Activated gamma-delta T cell treated with anti-CD3 and anti-CD28 coated beads, Interleukin-2, amount 50 U/mL, for 16 hours (primary cell): ENCODE results near the gene C3orf18.
A peak's percentile ranks its signal among the peaks of the same experiment; 100 is the strongest.
"Not testable (repeated sequence)": the region's sequence is repeated elsewhere in the genome, so short reads cannot be mapped to it uniquely, and the experiment has no call there.

Experiments used
- DNase-seq: peaks from one replicate; pipeline ENCODE4 v3.0.0-alpha.2; 2020; ENCODE audit warnings: low read depth

C3orf18 gene

DNA sequence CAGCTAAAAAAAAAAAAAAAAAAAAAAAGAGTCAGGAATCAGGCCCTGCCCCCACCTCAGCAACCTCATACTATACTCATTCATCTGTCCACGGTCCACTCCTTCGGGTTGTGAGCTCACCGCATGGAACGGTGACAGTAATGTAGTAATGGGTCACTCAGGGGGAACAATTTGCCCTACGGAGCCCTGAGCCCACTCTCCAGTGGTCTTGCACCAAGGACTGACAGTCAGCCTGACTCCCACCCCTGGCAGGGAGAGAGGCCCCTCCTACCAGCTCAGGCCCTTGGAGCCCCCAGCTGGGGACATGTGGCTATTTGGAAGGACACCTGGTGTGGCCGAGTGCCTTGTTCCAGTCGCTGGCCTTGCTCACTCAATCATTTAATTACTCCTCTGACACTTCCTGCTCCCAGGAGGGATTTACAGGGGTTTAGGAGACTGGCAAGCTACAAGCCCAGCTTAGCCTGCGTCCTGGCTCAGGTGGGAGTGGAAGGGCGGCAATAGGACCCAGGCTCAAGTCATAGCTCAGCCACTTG lies 44.2 kb downstream of the C3orf18 start:
- DNase-seq, result no peak

DNA sequence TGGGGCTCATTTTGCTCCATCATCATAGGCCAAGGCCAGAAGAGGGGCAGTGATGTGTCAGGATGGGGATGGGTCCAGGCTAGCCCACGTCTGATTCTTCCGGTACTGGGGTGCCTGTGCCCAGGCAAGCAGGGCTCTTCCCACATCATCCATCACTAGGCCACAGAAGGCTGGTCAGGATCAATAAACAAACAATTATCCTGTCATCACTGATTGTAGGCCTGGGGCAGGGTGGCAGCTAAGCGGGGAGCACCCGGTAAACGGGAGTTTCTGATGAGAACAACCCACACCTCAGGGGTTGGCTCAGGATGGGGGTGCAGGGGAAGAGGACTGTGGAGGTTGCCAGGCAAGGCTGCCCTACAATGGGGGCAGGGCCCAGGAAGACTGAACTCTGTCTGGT lies 46.0 kb downstream of the C3orf18 start:
- no peak for DNase-seq

DNA sequence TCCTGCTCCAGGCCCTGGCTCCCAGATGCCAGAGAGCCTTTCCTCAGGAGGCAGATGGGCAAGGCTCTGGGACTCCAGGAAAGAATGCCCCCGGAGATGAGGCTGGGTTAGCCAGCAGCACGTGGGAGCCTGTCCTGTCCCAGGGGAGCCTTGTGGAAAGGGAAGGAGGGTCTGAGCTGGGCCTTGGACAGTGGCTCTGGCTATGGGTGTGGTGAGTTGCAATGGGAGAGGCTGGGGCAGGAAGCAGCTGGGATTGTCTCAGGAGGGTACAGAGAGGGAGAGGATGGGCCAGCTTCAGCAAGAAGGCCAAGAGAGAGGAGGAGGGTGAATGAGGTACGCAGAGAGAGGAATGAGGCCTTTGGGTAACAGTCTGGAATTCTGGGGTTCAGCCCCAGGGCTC lies 46.7 kb downstream of the C3orf18 start:
- DNase-seq, result no peak

DNA sequence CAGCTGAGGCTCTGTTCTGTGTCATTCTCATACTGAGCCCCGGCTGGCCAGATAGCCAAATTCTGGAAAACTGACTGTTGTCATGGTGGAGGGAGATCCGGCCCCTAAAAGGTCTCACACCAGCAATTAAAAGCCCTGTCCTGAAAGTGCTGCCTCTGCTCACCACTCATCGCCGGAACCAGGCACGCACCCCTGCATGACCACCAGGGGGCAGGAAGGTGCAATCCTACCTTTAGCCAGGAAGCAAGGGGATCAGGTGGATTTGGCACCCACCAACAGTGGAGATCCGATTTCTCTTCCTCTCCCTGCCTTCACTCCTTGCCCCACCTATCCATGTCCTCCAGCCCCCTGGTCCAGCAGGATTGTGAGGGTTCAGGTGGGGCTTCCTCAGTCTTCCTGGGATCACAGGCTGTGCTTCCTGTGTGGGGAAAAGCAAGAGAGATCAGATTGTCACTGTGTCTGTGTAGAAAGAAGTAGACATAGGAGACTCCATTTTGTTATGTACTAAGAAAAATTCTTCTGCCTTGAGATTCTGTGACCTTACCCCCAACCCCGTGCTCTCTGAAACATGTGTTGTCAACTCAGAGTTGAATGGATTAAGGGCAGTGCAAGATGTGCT lies 48.0 kb downstream of the C3orf18 start:
- DNase-seq, result peak; percentile 57

DNA sequence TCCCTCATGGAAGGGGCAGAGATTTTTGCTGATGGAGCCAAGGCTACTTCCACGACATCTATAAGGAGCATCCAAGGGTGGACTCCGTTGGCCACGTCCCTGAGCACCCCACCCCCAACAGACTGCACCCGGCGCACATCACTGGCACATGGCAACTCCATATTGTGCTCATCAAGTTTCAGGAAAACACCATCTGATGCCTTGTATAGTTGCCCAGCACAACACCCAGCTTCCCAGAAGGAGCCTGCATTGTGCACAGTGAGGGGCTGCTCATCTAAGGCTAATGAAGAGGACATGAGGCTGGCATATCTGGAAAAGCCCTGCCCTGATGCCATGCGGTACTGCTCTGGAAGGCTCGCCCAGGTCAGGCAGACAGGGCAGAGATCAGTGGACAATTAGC lies 49.1 kb downstream of the C3orf18 start:
- DNase-seq, result no peak

DNA sequence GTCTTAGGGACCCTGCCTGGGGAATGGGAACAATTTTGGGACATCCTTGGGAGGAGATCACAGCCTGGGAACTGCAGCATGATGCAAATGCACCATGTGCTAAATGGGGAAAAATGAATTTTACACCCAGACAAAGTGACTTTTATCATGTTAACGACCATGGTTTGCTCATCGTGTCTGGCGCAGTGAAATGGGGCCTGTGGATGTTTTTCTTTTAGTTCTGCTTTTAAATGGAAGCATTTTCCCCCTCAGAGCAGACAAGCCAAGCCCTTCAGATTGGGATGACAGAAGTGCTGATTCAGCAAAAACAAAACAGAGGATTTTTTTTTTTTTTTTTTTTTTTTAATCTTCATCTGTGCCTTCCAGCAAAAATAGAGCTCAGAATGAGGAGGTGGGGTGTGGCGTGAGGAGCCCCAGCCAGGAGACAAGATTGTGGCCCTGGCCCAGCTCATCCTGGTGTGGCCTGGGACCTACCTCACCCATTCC lies 49.8 kb downstream of the C3orf18 start:
- no peak for DNase-seq

DNA sequence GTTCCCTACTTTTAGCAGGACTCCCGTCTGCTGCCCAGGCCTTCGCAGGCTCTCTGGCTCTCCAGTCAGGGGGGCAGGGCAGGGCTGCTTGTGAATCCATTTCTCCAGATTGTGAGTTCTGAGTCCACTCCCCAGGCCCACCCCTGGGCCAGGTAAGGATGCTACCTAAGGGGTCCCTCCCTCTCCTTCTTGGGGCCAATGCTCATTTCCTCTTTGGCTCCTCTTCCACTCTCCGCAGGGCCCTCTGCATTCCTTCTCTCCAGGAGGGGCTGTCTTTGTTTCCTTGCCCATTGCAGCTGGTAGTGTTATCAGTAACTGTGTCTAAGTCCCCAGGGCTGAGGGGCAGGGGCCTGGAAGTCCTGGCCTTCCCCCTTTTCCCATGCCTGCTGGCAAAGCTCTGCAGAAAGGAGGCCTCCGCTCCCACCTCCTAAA lies 51.1 kb downstream of the C3orf18 start:
- no peak for DNase-seq

DNA sequence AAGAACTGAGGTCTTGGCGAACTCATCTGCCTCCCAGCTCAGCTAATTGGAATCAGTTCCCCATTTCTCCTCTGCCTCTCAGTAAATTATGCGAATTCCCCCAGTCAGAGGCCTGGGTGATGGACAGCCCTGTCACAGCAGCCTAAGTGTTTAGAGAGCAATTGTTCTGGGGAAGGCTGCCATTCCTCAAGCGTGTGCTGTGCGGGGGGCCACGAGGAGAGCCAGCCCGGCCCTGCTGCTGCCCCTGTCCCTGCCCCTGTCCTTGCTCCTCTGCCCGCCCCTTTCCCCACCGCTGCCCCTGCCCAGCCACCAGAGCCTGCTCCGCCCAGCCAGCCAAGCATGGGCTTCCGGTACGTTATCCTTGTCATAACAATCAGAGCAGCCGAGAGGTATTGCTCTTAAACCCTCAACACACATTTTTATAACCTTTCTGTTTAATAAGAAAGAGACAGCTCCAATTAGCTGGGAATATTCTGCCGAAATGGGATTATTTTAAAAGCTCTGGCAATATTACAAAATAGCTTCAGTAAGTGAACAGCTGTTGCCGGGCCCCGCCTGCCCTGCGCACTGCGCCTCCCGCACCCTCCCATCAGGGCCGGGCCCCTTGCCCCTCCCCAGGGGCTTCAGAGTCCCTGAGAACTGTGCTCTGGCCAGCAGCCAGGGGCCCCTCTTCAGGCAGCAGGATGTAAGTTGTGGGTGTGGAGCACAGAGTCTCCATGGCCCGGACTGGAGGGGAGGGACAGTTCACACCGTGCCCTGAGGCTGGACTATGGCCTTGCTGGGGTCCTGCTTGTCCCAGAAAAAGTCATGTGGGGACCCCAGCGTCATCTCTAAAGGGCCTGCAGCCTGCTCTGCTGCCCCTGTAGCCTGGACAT lies 51.7 kb downstream of the C3orf18 start:
- no peak for DNase-seq

DNA sequence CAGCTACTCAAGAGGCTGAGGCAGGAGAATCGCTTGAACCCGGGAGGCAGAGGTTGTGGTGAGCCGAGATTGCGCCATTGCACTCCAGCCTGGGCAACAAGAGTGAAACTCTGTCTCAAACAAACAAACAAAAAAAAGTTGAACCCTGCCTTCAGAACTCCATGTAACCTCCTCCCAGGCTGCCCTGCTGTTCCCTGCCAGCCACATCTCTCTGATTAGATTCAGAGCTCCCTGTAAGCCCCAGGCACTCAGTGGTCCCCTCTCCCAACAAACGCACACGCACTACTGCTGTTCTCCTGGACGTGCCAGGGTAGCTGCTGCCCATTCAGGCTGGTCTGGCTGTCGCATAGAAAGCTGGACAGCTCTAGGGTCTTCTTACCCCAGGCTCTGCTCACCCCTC lies 54.6 kb downstream of the C3orf18 start:
- not testable (repeated sequence) for DNase-seq

DNA sequence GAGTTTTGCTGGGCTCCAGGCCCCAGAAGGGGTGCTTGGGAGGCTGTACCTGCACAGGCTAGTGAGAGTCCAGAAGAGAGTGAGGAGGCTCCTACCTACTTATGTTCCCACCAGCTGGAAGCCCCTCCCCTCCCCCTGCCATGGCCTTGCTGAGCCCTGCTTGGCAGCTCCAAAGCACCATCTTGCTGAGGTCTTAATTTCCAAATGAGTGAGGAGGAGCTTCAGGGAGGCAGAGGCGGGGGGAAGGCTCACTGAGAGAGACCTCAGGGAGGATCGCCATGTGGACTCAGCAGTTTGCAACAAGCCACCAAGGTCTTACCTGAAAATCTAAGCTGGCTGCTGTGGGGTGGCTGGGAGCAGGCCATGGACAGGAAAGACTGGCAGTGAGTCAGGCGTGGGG lies 55.4 kb downstream of the C3orf18 start:
- DNase-seq, result no peak

DNA sequence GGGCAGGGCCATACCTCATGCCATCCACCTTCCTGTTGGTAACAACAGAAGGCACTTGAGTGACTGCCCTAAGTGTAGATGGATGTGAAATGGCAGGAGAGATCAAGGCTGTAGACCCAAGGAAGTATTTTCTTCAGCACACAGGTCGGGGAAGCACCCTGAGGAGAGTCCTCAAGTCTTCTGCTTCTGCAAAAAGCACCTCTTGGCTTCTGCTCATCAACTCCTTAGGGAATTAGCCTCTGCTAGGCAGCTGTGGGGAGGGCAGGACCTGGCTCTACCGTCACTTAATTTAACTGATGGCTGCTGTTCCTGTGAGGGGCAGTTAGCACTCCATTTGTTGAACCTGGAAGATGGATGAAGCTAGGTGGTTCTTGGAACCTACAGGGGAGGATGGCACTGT lies 57.2 kb downstream of the C3orf18 start:
- DNase-seq, result no peak

DNA sequence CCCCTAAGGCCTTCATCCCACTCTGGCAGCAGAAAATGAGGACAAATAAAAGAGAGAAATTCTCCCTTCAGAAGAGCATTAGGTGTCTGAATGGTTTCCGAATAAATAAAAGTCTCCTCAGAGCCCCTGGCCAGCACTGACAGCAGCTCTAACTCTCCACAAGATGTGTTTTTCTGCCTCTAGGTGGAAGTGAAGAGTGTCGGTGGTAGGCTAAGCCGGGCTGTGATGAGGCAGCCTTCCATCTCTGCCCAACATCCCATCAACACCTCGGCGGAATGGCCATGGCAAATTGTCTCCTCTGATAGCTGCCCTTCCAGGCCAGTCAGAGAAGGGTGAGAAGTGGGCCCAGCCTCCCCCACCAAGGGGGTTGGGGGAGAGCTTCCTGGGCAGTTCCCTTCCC lies 57.8 kb downstream of the C3orf18 start:
- no peak for DNase-seq

DNA sequence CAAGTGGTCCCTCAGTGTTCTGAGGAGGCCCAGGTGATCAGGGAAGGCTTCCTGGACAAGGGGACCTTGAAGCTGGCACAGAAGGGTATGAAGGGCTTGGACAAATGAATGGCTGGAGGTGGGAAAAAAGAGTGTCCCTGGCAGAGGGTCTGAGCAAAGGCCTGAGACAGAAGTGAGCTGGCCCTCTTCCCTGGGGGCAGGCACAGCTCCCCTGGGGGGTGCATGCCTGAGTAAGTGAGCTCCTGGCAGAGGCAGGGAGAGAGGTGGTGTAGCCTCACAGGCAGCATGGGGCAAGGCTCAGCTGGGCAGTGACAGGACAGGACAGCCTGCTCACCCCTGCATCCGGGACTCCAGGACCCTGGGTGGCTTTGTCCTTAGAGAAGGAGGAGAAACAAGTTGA lies 58.7 kb downstream of the C3orf18 start:
- no peak for DNase-seq
